NCI-H2196 (cell line): ENCODE measurements around the gene POLE3.
A peak's percentile ranks its signal among the peaks of the same experiment; 100 is the strongest.
"Not testable (repeated sequence)": the region's sequence is repeated elsewhere in the genome, so short reads cannot be mapped to it uniquely, and the experiment has no call there.

Experiments
- DNase-seq: peaks from one replicate; lab custom pipeline; 2025; ENCODE audit not compliant: unreplicated experiment; lab: John Stamatoyannopoulos, UW

Gene POLE3

DNA sequence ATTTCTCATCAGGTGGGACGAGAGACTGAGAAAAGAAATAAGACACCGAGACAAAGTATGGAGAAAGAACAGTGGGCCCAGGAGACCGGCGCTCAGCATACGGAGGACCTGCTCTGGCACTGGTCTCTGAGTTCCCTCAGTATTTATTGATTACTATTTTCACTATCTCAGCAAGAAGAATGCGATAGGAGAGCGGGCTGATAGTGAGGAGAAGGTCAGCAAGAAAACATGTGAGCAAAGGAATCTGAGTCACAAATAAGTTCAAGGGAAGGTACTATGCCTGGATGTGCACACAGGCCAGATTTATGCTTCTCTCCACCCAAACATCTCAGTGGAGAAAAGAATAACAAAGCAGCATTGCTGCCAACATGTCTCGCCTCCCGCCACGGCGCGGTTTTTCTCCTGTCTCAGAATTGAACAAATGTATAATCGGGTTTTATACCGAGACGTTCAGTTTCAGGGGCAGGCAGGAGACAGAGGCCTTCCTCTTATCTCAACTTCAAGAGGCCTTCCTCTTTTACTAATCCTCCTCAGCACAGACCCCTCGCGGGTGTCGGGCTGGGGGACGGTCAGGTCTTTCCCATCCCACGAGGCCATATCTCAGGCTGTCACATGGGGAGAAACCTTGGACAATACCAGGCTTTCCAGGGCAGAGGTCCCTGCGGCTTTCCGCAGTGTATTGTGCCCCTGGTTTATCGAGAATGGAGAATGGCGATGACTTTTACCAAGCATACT, 31.2 kb downstream of the POLE3 start:
- not testable (repeated sequence) for DNase-seq

DNA sequence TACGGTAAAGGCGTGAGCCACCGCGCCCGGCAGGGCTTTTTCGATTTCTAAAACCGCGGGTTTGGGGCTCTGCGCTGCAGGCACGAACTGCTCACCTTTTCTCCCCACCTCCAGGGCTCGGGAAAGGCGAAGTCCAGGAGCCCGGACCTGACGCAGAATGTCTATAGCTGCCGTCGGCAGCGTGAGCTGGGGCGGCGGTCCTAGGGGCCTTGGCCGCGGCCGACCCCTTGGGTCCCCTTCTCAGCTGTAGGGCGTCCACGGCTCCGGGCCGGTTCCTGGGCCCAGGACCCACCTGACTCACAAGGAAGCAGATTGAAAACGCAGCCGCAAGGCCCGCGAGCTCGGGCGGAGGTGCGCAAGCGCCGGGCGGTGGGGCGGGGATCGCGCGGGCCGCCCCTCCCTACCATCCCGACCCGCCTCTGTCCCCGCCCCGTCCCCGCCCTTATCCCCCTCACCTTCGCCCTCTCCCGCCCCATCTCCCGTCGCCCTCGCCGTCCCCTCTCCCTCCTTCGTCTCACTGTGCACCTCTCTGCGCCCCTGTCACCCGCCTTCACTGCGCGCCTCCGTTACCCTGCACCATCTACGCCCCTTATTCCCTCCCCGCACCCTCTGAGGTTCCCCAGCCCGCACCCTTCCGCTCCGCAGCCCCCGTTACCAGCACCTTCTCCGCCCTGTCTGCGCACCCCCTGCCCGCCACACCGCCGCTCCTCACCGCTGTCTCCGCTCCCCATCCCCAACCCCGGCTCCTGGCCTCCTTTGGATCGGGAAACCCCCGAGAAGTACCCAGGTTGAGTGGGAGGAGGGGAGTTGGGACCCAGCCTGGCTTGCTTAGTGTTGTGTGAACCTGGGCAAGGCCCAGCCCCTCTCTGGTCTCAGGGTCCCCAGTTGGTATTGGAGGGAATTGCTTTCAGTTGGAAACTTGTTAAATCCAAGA, 33.6 kb downstream of the POLE3 start, which contains the start of gene HDHD3:
HDHD3 (minus strand) TSS at position 353 of the 934 bp plus-strand sequence. CDS start 2,632 bp downstream, outside the sequence.
- DNase-seq, result peak; percentile 84

DNA sequence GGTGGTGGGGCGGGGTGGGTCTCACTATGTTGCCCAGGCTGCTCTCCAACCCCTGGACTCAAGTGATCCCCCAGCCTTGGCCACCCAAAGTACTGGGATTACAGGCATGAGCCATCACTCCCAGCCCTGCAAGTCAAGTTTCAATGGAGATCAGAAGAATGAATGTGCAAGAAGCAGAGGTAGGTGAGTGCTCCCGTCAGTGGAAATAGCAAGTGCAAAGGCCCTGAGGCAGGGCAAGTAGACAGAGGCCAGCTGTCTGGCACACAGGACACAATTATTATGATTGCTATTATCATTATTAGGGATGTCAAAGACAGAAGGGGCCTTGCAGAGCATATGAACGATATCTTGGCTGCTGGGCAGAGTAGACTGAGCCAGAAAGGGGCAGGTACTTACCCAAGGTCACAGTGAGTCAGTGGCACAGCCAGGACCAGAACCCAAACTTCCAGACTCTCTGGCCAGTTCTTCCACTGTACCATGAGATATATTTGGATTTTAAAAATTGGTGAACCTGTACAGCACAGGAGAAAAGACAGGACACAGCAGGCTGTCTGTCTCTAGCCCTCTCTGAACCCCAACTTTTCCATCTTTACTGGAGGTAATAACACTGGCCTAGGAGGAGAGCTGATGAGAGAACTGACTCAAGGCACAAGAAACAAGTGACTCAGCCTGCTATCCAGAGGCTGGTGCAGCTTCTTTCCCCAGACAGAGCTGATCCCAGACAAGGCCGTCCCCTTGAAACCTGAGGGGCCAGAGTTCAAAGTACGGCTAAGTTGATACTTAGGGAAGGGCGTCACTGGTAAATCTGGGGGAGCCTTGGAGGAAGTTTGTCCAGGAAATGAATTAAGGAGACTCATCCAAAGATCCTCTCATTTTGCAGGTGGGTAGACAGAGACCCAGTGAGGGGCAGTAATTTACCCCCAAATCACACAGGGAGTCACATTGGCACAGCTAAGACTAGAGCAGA, 35.1 kb downstream of the POLE3 start:
- no peak for DNase-seq

DNA sequence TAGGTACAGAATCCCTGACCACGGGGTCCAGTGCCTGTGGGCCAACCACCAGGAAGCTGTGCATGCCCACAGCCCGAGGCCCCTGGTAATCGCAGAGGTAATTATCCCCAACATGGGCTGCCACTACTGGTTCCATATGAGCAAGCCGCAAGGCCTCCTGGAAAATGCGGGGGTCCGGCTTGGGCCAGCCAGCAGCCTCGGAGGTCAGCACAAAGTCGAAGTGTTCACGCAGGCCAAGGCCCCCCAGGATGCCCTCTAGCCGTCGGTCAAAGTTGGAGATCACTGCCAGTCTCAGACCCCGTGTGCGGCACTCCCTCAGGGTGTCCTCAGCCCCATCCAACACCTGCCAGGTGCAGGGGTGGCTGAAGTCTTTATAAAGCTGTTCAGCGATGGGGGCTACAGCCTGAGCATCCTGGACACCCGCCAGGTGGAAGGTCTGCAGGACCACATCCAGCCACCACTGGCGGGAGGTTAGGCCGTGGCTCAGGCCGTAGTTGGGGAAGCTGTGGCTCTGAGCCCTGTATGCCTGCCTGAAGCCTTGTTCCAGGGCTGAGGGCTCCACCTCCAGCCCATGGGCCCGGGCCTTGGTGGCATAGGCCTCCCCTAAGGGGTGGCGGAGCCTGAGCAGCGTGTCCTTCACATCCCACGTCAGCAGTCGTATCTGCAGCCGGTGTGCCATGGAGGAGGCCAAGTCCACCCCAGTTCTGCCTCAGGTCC, 36.6 kb downstream of the POLE3 start:
- DNase-seq, result no peak

DNA sequence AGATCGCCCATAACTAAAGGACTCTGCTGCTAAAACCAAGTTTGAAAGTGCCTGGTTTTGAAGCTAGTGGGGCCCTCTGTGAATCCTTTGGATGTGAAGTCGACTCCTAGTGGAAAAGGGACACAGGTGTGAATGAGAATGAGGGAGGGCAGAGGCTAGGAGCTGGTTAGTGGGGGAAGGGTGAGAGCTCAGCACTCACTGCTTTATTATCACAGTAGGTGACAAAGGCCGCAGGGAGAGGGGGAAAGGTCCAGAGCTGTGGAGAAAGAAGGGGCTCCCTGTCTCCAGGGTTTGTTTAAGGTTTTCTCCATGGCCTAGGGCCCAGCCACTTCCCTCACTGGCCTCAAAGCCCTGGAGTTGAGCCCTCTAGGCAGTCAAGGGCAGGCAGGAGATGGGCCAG, 37.2 kb downstream of the POLE3 start:
- no peak for DNase-seq

DNA sequence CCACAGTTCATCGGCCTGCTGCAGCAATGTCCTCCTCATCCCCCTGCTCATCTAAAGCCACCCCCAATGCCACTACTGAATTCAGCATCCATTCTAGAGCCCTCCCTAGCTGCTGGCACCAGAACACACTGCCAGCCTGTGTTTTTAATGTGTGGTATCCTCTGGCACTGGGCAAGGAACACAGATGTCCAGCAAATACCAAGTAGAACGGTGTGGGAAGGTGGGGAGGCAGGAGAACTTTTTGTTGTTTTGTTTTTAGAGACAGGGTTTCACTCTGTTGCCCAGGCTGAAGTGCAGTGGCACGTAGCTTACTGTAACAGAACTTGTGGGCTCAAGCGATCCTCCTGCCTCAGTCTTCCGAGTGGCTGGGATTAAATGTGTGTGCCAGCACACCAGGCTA, 38.4 kb downstream of the POLE3 start:
- no peak for DNase-seq

DNA sequence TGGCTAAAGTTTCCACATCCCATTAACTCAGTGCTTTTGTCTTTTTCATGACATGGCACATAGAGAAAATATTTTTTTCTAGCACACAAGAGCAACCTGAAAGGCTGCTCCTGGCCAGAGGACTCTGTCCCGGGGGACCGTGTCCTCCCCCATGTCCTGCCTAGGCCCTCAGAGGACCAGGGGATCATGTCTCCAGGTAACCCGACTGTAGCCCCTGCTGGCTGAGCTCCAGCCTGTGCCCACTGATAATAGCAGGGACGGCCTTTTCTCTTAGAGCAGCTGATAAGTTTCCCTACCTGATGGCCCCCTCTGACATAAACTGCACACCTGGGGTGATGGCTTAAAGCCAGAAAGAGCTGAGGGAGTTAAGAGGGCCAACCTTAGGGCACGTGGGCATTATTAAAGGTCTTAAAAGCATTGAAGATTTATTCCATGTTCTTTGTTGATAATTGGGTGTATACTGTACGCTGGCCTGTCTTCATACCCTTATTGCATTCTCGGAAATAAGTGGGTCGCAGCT, 39.6 kb downstream of the POLE3 start:
- no peak for DNase-seq

DNA sequence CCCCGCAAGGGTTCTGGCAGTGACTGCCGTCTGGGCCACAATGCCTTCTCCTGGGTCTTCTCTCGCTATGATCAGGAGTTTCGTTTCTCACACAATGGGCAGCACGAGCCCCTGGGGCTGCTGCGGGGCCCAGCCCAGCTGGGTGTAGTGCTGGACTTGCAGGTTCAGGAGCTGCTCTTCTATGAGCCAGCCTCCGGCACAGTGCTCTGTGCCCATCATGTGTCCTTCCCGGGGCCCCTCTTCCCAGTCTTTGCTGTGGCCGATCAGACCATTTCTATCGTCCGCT, 40.7 kb downstream of the POLE3 start:
- DNase-seq, result no peak

DNA sequence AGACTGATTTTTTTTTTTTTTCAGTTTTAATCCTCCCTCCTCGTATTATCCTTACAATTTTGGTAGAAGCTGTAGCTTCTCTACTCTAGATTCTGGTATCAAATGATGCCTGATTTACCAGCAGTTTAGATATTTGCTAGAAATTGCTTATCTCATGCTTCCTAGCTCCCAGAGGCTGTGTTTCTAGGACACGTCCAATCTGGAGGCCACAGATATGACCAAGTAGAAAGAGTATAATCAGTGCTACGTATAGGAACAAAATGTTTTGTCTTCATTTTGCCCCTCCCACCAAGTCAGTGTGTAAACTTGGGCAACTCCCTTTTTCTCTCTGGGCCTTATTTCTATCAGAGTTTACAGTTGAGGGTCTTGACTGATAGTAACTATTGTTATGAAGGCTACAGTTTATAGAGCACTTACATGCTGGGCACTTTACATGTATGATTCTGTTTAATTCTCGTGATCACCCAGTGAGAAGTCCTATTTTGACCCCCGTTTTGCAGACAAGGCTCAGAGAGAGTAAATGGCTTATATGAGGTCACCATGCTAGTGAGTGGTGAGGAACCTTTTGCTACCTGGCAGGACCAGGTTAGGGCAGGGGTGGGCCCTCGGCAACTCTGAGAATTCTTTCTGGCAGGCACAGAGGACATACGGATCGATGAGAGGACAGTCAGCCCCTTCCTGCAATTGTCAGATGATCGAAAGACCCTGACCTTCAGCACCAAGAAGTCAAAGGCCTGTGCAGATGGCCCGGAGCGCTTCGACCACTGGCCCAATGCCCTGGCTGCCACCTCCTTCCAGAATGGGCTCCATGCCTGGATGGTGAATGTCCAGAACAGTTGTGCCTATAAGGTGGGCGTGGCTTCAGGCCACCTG, 41.3 kb downstream of the POLE3 start:
- peak; percentile 56 for DNase-seq

DNA sequence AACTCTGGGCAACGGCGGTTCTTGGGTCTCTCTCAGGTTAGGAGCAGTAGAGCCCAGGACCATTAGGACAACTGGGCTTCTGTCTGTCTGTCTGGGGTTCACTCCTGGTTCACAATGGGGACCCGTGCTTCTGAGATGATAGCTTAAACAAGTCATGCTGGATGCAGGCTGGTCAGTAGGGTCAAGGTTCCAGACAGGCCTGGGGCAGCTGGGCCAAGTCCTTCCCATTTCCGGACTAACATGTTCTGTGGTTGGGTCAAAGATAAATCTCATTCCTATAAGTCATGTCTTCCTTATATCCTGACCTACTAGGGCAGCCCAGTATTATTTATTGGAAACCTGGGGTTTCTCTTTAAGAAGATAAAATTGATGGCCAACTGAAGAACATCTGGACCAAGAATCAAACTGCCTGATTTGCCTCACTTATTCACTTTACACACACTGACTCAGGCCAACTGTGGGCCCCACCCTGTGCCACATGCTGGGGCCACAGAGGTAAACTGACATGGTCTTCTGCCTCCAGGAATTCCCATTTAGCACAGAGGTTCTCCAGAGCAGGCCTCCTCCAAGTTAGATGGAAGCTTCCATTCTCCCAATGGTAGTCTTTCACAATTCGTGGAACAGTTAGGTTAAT, 42.0 kb downstream of the POLE3 start:
- DNase-seq, result no peak

DNA sequence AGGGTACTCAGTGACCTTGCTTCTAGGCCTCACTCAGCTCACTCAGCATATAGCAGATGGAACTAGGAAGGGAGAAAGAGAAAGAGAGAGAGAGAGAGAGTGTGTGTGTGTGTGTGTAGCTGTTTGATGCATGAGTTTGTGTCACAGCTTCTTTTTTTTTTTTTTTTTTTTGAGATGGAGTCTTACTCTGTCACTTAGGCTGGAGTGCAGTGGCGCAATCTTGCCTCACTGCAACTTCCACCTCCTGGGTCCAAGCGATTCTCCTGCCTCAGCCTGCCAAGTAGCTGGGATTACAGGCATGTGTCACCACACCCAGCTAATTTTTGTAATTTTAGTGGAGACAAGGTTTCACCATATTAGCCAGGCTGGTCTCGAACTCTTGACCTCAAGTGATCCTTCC, 44.8 kb downstream of the POLE3 start:
- DNase-seq, result not testable (repeated sequence)

DNA sequence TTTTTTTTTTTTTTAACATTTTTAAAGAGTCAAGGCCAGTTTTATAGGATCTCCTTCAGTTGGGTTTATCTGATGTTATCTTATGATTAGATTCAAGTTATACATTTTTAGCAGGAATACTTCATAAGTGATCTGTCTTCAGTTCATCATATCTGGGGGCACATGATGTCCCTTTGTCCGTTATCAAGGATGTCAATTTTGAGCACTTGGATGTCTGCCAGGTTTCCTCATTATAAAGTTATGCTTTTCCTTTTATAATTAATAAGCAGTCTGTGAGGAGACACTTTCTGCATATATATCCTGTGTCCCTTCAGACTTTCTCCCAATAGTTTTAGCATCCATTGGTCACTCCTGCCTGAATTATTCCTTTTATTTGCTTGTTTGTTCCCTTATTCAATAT, 45.5 kb downstream of the POLE3 start:
- DNase-seq, result no peak

DNA sequence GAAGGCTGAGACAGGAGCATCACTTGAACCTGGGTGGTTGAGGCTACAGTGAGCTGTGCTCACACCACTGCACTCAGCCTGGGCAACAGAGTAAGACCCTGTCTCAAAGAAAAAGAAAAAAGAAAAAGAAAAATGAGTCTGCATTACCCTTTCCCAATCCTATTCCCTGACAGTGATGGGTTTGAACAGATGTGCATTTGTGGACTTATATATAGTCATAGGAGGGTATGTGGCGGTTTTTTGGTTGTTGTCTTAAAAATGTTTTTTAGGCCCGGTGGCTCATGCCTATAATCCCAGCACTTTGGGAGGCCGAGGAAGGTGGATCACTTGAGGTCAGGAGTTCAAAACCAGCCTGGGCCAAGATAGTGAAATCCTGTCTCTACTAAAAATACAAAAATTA, 47.1 kb downstream of the POLE3 start:
- DNase-seq, result no peak

DNA sequence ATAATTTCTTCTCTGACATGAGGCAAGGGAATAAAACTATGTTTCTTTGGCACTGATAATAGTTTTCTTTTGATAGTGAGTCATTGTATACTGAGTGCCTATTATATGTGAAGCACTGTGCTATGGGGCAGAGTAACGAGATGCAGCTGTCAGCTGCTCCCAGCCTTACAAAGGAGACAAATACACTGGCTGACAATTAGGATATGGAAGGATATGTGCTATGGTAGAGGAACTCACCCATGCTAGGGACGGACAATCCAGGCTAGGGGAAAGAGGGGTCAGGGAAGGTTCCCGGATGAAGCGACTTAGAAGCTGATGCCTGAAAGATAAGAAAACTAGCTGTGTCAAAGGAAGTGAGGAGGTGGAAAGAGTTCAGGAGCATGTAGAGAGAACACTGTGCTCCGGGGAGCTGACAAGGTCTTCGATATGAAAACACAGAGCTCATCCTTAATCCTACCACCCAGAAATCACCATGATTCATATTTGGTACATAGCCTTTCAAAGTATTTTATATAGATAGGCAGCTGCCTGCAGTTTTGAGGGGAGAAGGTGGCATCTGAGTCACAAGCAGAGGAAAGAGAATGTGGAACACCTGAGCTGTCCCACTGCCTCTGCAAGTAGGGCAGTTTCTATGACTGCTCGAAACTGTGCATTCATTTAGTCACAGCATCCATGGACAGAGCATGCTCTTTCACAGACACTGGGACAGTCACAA, 49.0 kb downstream of the POLE3 start:
- peak; percentile 22 for DNase-seq

DNA sequence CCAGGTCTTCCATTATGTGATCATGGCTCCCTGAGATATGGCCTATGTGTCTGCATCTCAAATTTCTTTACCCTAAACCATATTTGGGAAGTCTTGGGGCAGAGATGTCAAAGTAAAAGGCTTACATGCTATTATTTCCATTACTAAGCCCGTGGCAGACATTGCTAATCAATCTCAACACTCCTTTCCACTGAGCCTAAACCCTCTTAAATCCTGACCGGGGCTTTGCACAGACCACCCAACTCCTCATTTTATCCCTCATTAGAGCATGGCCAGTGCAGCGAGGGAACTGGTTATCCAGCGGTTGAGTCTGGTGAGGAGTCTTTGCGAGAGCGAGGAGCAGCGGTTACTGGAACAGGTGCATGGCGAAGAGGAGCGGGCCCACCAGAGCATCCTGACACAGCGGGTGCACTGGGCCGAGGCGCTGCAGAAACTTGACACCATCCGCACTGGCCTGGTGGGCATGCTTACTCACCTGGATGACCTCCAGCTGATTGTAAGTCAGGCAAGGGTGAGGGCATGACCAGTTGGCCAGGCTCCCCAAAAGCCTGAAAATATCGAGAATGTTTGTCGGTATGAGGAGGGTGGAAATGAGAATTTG, 50.1 kb downstream of the POLE3 start:
- no peak for DNase-seq

DNA sequence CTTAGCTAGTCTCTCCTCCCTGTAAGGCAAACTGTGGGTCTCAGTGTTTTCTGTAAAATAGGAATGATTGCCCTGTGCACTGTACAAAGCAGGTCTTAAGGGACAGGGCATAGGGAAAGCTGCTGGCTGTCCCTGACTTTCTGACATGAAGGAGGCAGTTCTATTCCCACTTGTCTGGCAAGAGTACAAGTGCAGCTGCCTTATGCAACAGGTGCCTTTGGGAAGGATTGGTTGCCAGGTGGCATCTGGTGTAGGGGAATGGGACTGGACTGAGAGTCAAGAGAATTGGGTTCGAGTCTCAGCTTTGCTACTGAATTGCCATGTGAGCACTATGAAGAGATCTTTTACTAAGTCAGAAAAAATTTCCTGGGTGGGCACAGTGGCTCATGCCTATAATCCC, 51.1 kb downstream of the POLE3 start:
- no peak for DNase-seq
